Endothelial cell of umbilical vein (primary cell): Measurements from ENCODE around the gene USH2A. TPM values are rescaled to one million over a fixed set of nuclear protein-coding genes. Genes with fewer than 3 reads are reported as not detected.

Experiments
- BruUV-seq: library from RNA; stranded (reverse); fragments of 400-500 nt; replicated peaks from 2 replicates; lab custom pipeline; 2021; lab: Mats Ljungman, UMichigan
- CTCF ChIA-PET: fragments of 300-600, 350-600 bp; sonication (Branson Sonifier 250); formaldehyde crosslinking; loops from one replicate; lab custom pipeline; 2021; ENCODE audit warnings: antibody characterized with exemption, inconsistent platforms; lab: Charles Lee
- POLR2A ChIA-PET: fragments of 300-600, 350-600 bp; sonication (Branson Sonifier 250); formaldehyde crosslinking; loops from one replicate; lab custom pipeline; 2021; ENCODE audit warnings: antibody characterized with exemption, inconsistent platforms; lab: Charles Lee
- DNase-seq: peaks from one replicate; pipeline ENCODE4 v3.0.0-alpha.2; 2011; ENCODE audit warnings: low read depth, low spot score
- FAIRE-seq: peaks from 2 replicates; lab custom pipeline; 2011; peaks lifted over from hg19 to GRCh38; lab: Jason Lieb, UNC
- H2AFZ ChIP-seq: 2 replicates; pipeline ENCODE4 v1.6.0; 2012; ENCODE audit warnings: low read depth, low read length, control low read depth, inconsistent platforms
- H3K27ac ChIP-seq: 2 replicates; pipeline ENCODE4 v1.5.1; 2011; ENCODE audit warnings: low read depth, mild to moderate bottlenecking, control low read depth, low read length, moderate library complexity; ENCODE audit not compliant: insufficient read depth
- H3K27me3 ChIP-seq, 2 experiments: 2 replicates each; pipeline versions ENCODE4 v1.6.0 to v1.6.1; 2011; ENCODE audit warnings: low read length in 2 of 2, mixed read lengths in 1 of 2; ENCODE audit not compliant: control insufficient read depth in 2 of 2, insufficient read depth in 2 of 2
- H3K36me3 ChIP-seq, 2 experiments: 2 replicates in 1 of 2; 3 replicates in 1 of 2; pipeline ENCODE4 v1.5.1; 2011; ENCODE audit warnings: low read length in 2 of 2, mild to moderate bottlenecking in 1 of 2, moderate library complexity in 1 of 2; ENCODE audit not compliant: control insufficient read depth in 2 of 2, insufficient read depth in 2 of 2; ENCODE audit errors: extremely low read depth in 1 of 2
- H3K4me1 ChIP-seq: 3 replicates; pipeline ENCODE4 v1.5.1; 2011; ENCODE audit warnings: mild to moderate bottlenecking, low read length; ENCODE audit not compliant: control insufficient read depth, insufficient read depth; ENCODE audit errors: extremely low read depth
- H3K4me2 ChIP-seq: 2 replicates; pipeline ENCODE4 v1.6.1; 2011; ENCODE audit warnings: low read length, control low read depth, mixed read lengths; ENCODE audit not compliant: insufficient read depth
- H3K4me3 ChIP-seq, 3 experiments: fragments of 200-600 bp in 1 of 3; sonication (generic), shearing (Covaris generic) in 1 of 3; replicated peaks in 1 of 3; 2 replicates each; pipeline ENCODE4 v1.5.1; 2011 to 2016; ENCODE audit warnings: control low read depth in 3 of 3, low read length in 3 of 3, mild to moderate bottlenecking in 2 of 3, inconsistent platforms in 1 of 3, low read depth in 1 of 3, moderate library complexity in 1 of 3; ENCODE audit not compliant: insufficient read depth in 1 of 3
- H3K79me2 ChIP-seq: 2 replicates; pipeline ENCODE4 v1.6.0; 2012; ENCODE audit warnings: low read length, inconsistent platforms; ENCODE audit not compliant: control insufficient read depth, insufficient read depth
- H3K9ac ChIP-seq: replicated peaks from 2 replicates; pipeline ENCODE3; 2011; ENCODE audit warnings: low read length, control low read depth; ENCODE audit not compliant: insufficient read depth; ENCODE audit errors: extremely low read depth
- H3K9me1 ChIP-seq: replicated peaks from 3 replicates; pipeline ENCODE4 v1.6.0; 2011; ENCODE audit warnings: mild to moderate bottlenecking, low read length; ENCODE audit not compliant: control insufficient read depth, insufficient read depth; ENCODE audit errors: extremely low read depth
- H3K9me3 ChIP-seq: replicated peaks from 2 replicates; pipeline ENCODE4 v1.5.1; 2012; ENCODE audit warnings: low read length, inconsistent platforms; ENCODE audit not compliant: control insufficient read depth, insufficient read depth
- H4K20me1 ChIP-seq: replicated peaks from 2 replicates; pipeline ENCODE3; 2011; ENCODE audit warnings: mild to moderate bottlenecking, low read length; ENCODE audit not compliant: control insufficient read depth, insufficient read depth; ENCODE audit errors: extremely low read depth
- CTCF ChIP-seq, 2 donors: IDR thresholded peaks; 1 replicate in 1 of 2; 2 replicates in 1 of 2; pipeline ENCODE4 v1.5.1; 2011; ENCODE audit warnings: low read length in 2 of 2, mild to moderate bottlenecking in 2 of 2, moderate library complexity in 2 of 2, control low read depth in 1 of 2, inconsistent platforms in 1 of 2, low read depth in 1 of 2; ENCODE audit not compliant: insufficient read depth in 1 of 2; ENCODE audit errors: extremely low read depth in 1 of 2
- EZH2 ChIP-seq: IDR thresholded peaks from 2 replicates; pipeline ENCODE4 v1.6.1; 2012; ENCODE audit warnings: borderline replicate concordance, low read depth, mild to moderate bottlenecking, moderate library complexity, low read length, inconsistent platforms; ENCODE audit not compliant: severe bottlenecking
- FOS ChIP-seq: IDR thresholded peaks from 2 replicates; pipeline ENCODE4 v1.6.1; 2011; ENCODE audit warnings: mild to moderate bottlenecking, low read length, moderate library complexity, borderline replicate concordance; ENCODE audit not compliant: insufficient read depth
- GATA2 ChIP-seq: IDR thresholded peaks from 2 replicates; pipeline ENCODE4 v1.7.0; 2011; ENCODE audit warnings: low read depth, mild to moderate bottlenecking, moderate library complexity, mixed read lengths, low read length; ENCODE audit not compliant: insufficient read length, insufficient read depth
- JUN ChIP-seq: IDR thresholded peaks from 2 replicates; pipeline ENCODE4 v1.6.1; 2011; ENCODE audit warnings: borderline replicate concordance, low read depth; ENCODE audit not compliant: insufficient read length, insufficient read depth
- MAX ChIP-seq: IDR thresholded peaks from 2 replicates; pipeline ENCODE4 v1.6.1; 2011; ENCODE audit not compliant: insufficient read depth, insufficient read length
- MYC ChIP-seq: IDR thresholded peaks from one replicate; pipeline ENCODE4 v1.6.1; 2011; ENCODE audit warnings: mild to moderate bottlenecking, low read depth, low read length
- POLR2A ChIP-seq: IDR thresholded peaks from 2 replicates; pipeline ENCODE4 v1.6.1; 2012; ENCODE audit warnings: low read depth, mild to moderate bottlenecking, control low read depth, low read length
- POLR2AphosphoS5 ChIP-seq: IDR thresholded peaks from 2 replicates; pipeline ENCODE4 v1.6.1; 2012; ENCODE audit warnings: low read depth, mild to moderate bottlenecking, control low read depth, low read length, moderate library complexity; ENCODE audit not compliant: insufficient read depth
- dilution Hi-C: fragments of 300-500 bp; cut with MboI; formaldehyde crosslinking; loops from one replicate; pipeline ENCODE4 v1.15.0; 2019; ENCODE audit warnings: low sequenced_read_pairs; ENCODE audit not compliant: extremely low pct_ligation_motif_present
- intact Hi-C: fragments of 100-400 bp; cut with micrococcal nuclease; formaldehyde crosslinking; loops from one replicate; pipeline ENCODE4 v1.10.0; 2022
- polyA plus RNA-seq, 4 experiments: library from polyadenylated mRNA; depleted of rRNA in 3 of 4; stranded (reverse) in 3 of 4; unstranded in 1 of 4; fragments of >200 nt; gene quantifications; 2 replicates each; pipeline versions ENCODE4 v1.2.1 to v1.2.3, GENCODE V29; 2011 to 2012; ENCODE audit warnings: missing spikeins in 1 of 4
- total RNA-seq: library from RNA; stranded (reverse); gene quantifications from 2 replicates; pipeline ENCODE4 v1.2.3, GENCODE V29; 2021

Gene USH2A
- total and polyA plus RNA-seq, 2 donors (not counting 3 experiments of a cell fraction or from before 2014, with no cell fraction given) = not detected

GRCh38 chr1:215651867-215652266, 771.4 kb downstream of the USH2A start:
- H3K4me2 ChIP-seq = no peak overlapping the region
- intact Hi-C loops (no loop called here), dilution Hi-C loops (no loop called here)
- H3K27me3 ChIP-seq = no peaks in the 10 kb centered on the region
- H3K36me3 ChIP-seq = no peaks in the 10 kb centered on the region
- no peak overlapping the region for H3K27ac ChIP-seq
- H2AFZ ChIP-seq = no peak overlapping the region
- FAIRE-seq = no peak
- POLR2A ChIA-PET = no interaction called here
- no peak for TF ChIP-seq JUN
- no peak for TF ChIP-seq MAX
- TF ChIP-seq GATA2 = no peak
- no peak for TF ChIP-seq CTCF (IDR thresholded peaks at IDR 0.05; ENCODE audit: extremely low read depth in 1 of 2, insufficient read depth in 1 of 2, low read depth in 1 of 2, low read length in 2 of 2)
- TF ChIP-seq POLR2AphosphoS5 = no peak
- no peak for TF ChIP-seq EZH2
- no peak for TF ChIP-seq FOS
- TF ChIP-seq POLR2A = no peak
- TF ChIP-seq MYC = no peak
- no peaks in the 10 kb centered on the region for H3K9me1 ChIP-seq
- H3K79me2 ChIP-seq = no peaks in the 10 kb centered on the region
- DNase-seq = no peak
- H3K4me1 ChIP-seq = no peaks in the 10 kb centered on the region
- BruUV-seq = no TSS peak
- no peak overlapping the region for H3K4me3 ChIP-seq
- H3K9me3 ChIP-seq = no peaks in the 10 kb centered on the region
- H4K20me1 ChIP-seq = no peaks in the 10 kb centered on the region
- H3K9ac ChIP-seq = no peak overlapping the region
- CTCF ChIA-PET = interaction anchor here (1.0 kb wide), 1 partner anchor 9 kb away, joined by 3 read pairs; no protein-coding TSS in a partner anchor
